ENCODE results near the gene GTF2A1.

Gene GTF2A1

DNA sequence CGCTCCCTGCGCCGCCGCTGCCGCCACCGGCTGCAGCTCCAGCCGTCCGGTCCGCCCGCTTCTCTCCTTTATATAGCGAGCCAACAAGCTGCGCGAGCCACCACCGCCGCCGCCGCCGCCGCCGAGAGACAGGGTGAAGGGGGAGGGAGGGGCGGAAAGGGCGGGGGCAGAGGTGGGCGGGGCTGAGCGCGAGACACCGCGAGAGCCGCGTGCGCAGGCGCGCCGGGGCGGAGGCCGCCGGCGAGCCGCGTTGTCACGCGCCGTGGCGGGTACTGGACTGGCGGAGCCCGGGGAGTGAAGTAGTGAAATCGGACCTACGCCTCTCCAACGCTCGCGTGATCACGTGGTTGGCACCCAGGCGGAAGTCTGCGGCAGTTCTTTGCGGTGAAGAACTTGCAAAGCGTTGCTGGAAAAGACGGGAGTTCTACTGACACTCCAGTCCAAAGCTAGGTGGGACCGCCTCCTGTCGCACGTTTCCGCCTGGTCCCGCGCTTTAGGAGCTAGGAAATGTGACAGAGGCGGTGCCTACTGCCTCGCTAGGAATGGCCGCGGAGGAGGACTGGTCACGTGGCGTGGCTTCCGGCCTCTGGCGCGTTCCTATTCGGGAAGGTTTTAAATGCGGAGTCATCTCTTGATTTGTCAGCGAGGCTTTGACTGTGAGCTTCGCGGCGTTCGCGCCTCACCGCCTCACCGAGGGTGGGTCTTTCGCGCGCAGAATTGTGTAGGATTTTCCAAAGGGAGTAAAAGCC lies at the start of gene GTF2A1:
Gene GTF2A1, minus strand, starts transcription at position 130 of the 749 bp plus-strand sequence. CDS start 441 bp downstream, outside the sequence.
- DNase-seq = peak; percentile 95
- peak within 1 kb of the TSS; percentile 100 for H3K27ac ChIP-seq
- no peaks in the 10 kb centered on the region for H3K9me3 ChIP-seq (ENCODE audit: severe bottlenecking)
- H3K27me3 ChIP-seq (ENCODE audit: insufficient read depth, low read depth, severe bottlenecking) = no peaks in the 10 kb centered on the region
- TF ChIP-seq CTCF (IDR thresholded peaks at IDR 0.05; ENCODE audit: low read depth, low read length) = no peak
- H3K4me3 ChIP-seq (ENCODE audit: low read depth, low read length) = peak within 1 kb of the TSS; percentile 89
- peaks cover 10% of the 10 kb centered on the region for H3K36me3 ChIP-seq

- no peaks in the 10 kb centered on the region for H3K27me3 ChIP-seq (ENCODE audit: insufficient read depth, low read depth, severe bottlenecking)
- H3K4me3 ChIP-seq (ENCODE audit: low read depth, low read length) = no peak overlapping the region
- no peaks in the 10 kb centered on the region for H3K9me3 ChIP-seq (ENCODE audit: severe bottlenecking)
- H3K36me3 ChIP-seq = peaks cover 29% of the 10 kb centered on the region
- no peak for TF ChIP-seq CTCF (IDR thresholded peaks at IDR 0.05; ENCODE audit: low read depth, low read length)
- DNase-seq = no peak
- H3K27ac ChIP-seq = peak overlapping the region; percentile 11; the same call in 1 of the 2 replicates
Observed at GRCh38 chr14:81269979-81270375, 49.2 kb upstream of the GTF2A1 start.

GRCh38 chr14:81269100-81269978 lies 48.6 kb upstream of the GTF2A1 start:
- Histone ChIP-seq H3K27ac (no peak overlapping the region), H3K36me3 (peaks cover 26% of the 10 kb centered on the region), H3K4me3 (ENCODE audit: low read depth, low read length) (no peak overlapping the region), H3K27me3 (ENCODE audit: insufficient read depth, low read depth, severe bottlenecking) (no peaks in the 10 kb centered on the region), H3K9me3 (ENCODE audit: severe bottlenecking) (no peaks in the 10 kb centered on the region)
- peak; percentile 53; the same call in 1 of the 2 replicates for TF ChIP-seq CTCF (IDR thresholded peaks at IDR 0.05; ENCODE audit: low read depth, low read length)
- no peak for DNase-seq

- no peak for DNase-seq
- no peaks in the 10 kb centered on the region for H3K9me3 ChIP-seq (ENCODE audit: severe bottlenecking)
- H3K4me3 ChIP-seq (ENCODE audit: low read depth, low read length) = no peak overlapping the region
- H3K27ac ChIP-seq = no peak overlapping the region
- TF ChIP-seq CTCF (IDR thresholded peaks at IDR 0.05; ENCODE audit: low read depth, low read length) = no peak
- H3K27me3 ChIP-seq (ENCODE audit: insufficient read depth, low read depth, severe bottlenecking) = no peaks in the 10 kb centered on the region
- peaks cover 26% of the 10 kb centered on the region for H3K36me3 ChIP-seq
Observed at GRCh38 chr14:81268016-81268416, 47.3 kb upstream of the GTF2A1 start.

DNA sequence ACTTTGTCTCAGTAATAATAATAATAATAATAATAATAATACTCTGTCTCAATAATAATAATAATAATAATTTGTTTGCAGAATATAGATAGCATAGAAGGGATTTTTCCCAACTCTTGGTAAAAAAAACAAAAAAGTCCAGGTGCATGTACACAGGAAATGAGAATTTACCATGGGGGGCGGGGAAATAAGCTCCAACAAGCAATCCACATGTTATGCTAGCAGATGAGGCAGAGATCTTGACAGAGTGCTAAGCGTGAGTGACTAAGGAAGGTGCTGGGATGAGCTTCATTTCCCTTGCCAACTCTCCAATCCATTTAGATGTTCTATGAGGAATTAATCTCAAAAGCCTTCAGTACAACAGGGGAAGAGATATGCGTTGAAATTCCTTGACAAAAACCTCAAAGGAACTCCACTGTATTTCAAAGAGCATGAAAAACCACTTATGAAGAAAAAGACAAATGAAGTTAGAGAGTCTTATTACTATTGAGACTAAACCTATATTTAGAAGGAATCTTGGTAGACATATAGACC lies 44.9 kb upstream of the GTF2A1 start:
- peaks cover 26% of the 10 kb centered on the region for H3K36me3 ChIP-seq
- H3K4me3 ChIP-seq (ENCODE audit: low read depth, low read length) = no peak overlapping the region
- no peaks in the 10 kb centered on the region for H3K9me3 ChIP-seq (ENCODE audit: severe bottlenecking)
- H3K27ac ChIP-seq = no peak overlapping the region
- no peak for DNase-seq
- no peak for TF ChIP-seq CTCF (IDR thresholded peaks at IDR 0.05; ENCODE audit: low read depth, low read length)
- H3K27me3 ChIP-seq (ENCODE audit: insufficient read depth, low read depth, severe bottlenecking) = no peaks in the 10 kb centered on the region
